Caco-2 (cell line): ENCODE results near the gene HELZ. TPM values are rescaled to one million over a fixed set of nuclear protein-coding genes. Genes with fewer than 3 reads are reported as not detected.
"Not testable (repeated sequence)": the region's sequence is repeated elsewhere in the genome, so short reads cannot be mapped to it uniquely, and the experiment has no call there.

Experiments used
- BruUV-seq: library from RNA; stranded (reverse); fragments of 400-500 nt; replicated peaks from 2 replicates; lab custom pipeline; 2021; lab: Mats Ljungman, UMichigan
- CTCF ChIA-PET: fragments of 300-600 bp; sonication (Branson Sonifier 250); formaldehyde crosslinking; loops from one replicate; lab custom pipeline; 2022; ENCODE audit warnings: antibody characterized with exemption; lab: Charles Lee
- POLR2A ChIA-PET: fragments of 300-600 bp; sonication (Branson Sonifier 250); formaldehyde crosslinking; loops from one replicate; lab custom pipeline; 2022; ENCODE audit warnings: antibody characterized with exemption; lab: Charles Lee
- DNase-seq, 2 experiments: peaks; one replicate each; pipeline versions ENCODE4 v3.0.0 to v3.0.0-alpha.2; 2020 to 2022
- H3K27me3 ChIP-seq: replicated peaks from 2 replicates; pipeline ENCODE4 v1.6.0; 2011; ENCODE audit warnings: low read length; ENCODE audit not compliant: control insufficient read depth, insufficient read depth
- H3K36me3 ChIP-seq: 2 replicates; pipeline ENCODE4 v1.5.1; 2011; ENCODE audit warnings: low read length; ENCODE audit not compliant: control insufficient read depth, insufficient read depth
- H3K4me1 ChIP-seq: fragments of 250-450 bp; sonication (Bioruptor Pico); 2 replicates; pipeline ENCODE4 v1.5.1; 2020; ENCODE audit warnings: mild to moderate bottlenecking
- H3K4me3 ChIP-seq: 2 replicates; pipeline ENCODE4 v1.5.1; 2011; ENCODE audit warnings: low read depth, mild to moderate bottlenecking, control low read depth, low read length
- H3K9me3 ChIP-seq: fragments of 250-450 bp; sonication (Bioruptor Pico); 2 replicates; pipeline ENCODE4 v1.5.1; 2020; ENCODE audit warnings: mild to moderate bottlenecking, moderate library complexity
- H3K27ac Mint-ChIP-seq: one replicate; pipeline ENCODE4 v1.8.0; 2022; ENCODE audit warnings: mixed read lengths; ENCODE audit not compliant: unreplicated experiment
- H3K27me3 Mint-ChIP-seq: one replicate; pipeline ENCODE4 v1.8.0; 2022; ENCODE audit warnings: mixed read lengths; ENCODE audit not compliant: insufficient read depth, unreplicated experiment
- H3K36me3 Mint-ChIP-seq: one replicate; pipeline ENCODE4 v1.8.0; 2022; ENCODE audit warnings: mild to moderate bottlenecking, mixed read lengths; ENCODE audit not compliant: insufficient read depth, unreplicated experiment
- H3K4me1 Mint-ChIP-seq: one replicate; pipeline ENCODE4 v1.8.0; 2022; ENCODE audit warnings: low read depth, mixed read lengths; ENCODE audit not compliant: unreplicated experiment
- H3K4me3 Mint-ChIP-seq: one replicate; pipeline ENCODE4 v1.8.0; 2022; ENCODE audit warnings: mild to moderate bottlenecking, moderate library complexity, mixed read lengths; ENCODE audit not compliant: unreplicated experiment
- H3K9me3 Mint-ChIP-seq: one replicate; pipeline ENCODE4 v1.8.0; 2022; ENCODE audit warnings: mixed read lengths; ENCODE audit not compliant: unreplicated experiment
- intact Hi-C: fragments of 100-400 bp; cut with micrococcal nuclease; formaldehyde crosslinking; loops from one replicate; pipeline ENCODE4 v1.10.0; 2022; ENCODE audit not compliant: unreplicated experiment
- total RNA-seq: library from RNA; stranded (reverse); gene quantifications from 2 replicates; pipeline ENCODE4 v1.2.3, GENCODE V29; 2022
- TF ChIP-seq, protein P1 (sequence below), 2 experiments: fragments of 200-600 bp in 1 of 2; IDR thresholded peaks; 1 replicate in 1 of 2; 2 replicates in 1 of 2; pipeline versions ENCODE4 v1.5.1 to v1.8.0; 2011 to 2022; ENCODE audit warnings: antibody characterized with exemption in 1 of 2, control low read depth in 1 of 2, inconsistent platforms in 1 of 2, low read depth in 1 of 2, low read length in 1 of 2, mild to moderate bottlenecking in 1 of 2, moderate library complexity in 1 of 2; ENCODE audit not compliant: insufficient read depth in 1 of 2, severe bottlenecking in 1 of 2, unreplicated experiment in 1 of 2

HELZ gene
- total RNA-seq, 1 experiment from 2014 or later = 63.8 TPM

GRCh38 chr17:67095803-67096202 is 149.2 kb downstream of the HELZ start:
- Histone ChIP-seq H3K4me3 (no peak overlapping the region), H3K27me3 (no peaks in the 10 kb centered on the region), H3K9me3 (no peaks in the 10 kb centered on the region), H3K36me3 (no peaks in the 10 kb centered on the region), H3K4me1 (peaks cover 5% of the 10 kb centered on the region)
- no peaks in the 10 kb centered on the region for H3K27me3 Mint-ChIP-seq
- peaks cover 6% of the 10 kb centered on the region for H3K4me1 Mint-ChIP-seq
- peaks cover 47% of the 10 kb centered on the region for H3K36me3 Mint-ChIP-seq
- no peak for DNase-seq
- H3K4me3 Mint-ChIP-seq = no peak overlapping the region
- TF ChIP-seq, protein P1, sequence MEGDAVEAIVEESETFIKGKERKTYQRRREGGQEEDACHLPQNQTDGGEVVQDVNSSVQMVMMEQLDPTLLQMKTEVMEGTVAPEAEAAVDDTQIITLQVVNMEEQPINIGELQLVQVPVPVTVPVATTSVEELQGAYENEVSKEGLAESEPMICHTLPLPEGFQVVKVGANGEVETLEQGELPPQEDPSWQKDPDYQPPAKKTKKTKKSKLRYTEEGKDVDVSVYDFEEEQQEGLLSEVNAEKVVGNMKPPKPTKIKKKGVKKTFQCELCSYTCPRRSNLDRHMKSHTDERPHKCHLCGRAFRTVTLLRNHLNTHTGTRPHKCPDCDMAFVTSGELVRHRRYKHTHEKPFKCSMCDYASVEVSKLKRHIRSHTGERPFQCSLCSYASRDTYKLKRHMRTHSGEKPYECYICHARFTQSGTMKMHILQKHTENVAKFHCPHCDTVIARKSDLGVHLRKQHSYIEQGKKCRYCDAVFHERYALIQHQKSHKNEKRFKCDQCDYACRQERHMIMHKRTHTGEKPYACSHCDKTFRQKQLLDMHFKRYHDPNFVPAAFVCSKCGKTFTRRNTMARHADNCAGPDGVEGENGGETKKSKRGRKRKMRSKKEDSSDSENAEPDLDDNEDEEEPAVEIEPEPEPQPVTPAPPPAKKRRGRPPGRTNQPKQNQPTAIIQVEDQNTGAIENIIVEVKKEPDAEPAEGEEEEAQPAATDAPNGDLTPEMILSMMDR (IDR thresholded peaks at IDR 0.05; ENCODE audit: insufficient read depth in 1 of 2, low read depth in 1 of 2, low read length in 1 of 2, severe bottlenecking in 1 of 2, unreplicated experiment in 1 of 2) = no peak
- H3K27ac Mint-ChIP-seq = no peak overlapping the region
- H3K9me3 Mint-ChIP-seq = no peaks in the 10 kb centered on the region
- intact Hi-C loops = no loop called here
- POLR2A ChIA-PET = no interaction called here
- BruUV-seq = no TSS peak
- CTCF ChIA-PET = no interaction called here

GRCh38 chr17:67095291-67095690 is 149.7 kb downstream of the HELZ start:
- BruUV-seq, H3K4me3 ChIP-seq, H3K27ac Mint-ChIP-seq, H3K4me3 Mint-ChIP-seq, H3K36me3 ChIP-seq, H3K4me1 Mint-ChIP-seq, POLR2A ChIA-PET, H3K27me3 ChIP-seq, H3K9me3 ChIP-seq, CTCF ChIA-PET, H3K9me3 Mint-ChIP-seq, intact Hi-C loops, H3K4me1 ChIP-seq, H3K27me3 Mint-ChIP-seq: not testable (repeated sequence)
- peaks cover 52% of the 10 kb centered on the region for H3K36me3 Mint-ChIP-seq
- DNase-seq = peak in 1 of 2 experiments; percentile 13

DNA sequence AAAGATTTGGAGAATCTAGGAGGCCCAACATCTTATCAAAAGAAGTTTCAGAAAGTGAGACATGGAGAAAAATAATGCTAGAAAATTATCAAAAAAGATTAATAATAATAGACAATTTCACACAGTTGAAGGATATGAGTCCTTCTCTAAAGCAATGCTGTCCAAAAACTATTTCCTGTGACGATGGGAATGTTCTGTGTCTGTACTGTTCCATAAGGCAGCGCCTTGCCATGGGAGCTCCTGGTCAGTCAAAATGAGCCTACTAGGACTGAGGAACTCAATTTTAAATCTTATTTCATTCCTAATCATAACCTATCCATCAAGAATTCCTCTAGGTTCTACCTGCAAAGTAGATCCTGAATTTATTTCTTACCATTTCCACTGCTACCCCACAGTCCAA is 151.6 kb downstream of the HELZ start:
- H3K27me3 Mint-ChIP-seq = no peaks in the 10 kb centered on the region
- H3K4me1 Mint-ChIP-seq = peaks cover 6% of the 10 kb centered on the region
- CTCF ChIA-PET = no interaction called here
- intact Hi-C loops = no loop called here
- Histone ChIP-seq H3K4me3 (no peak overlapping the region), H3K36me3 (no peaks in the 10 kb centered on the region), H3K27me3 (no peaks in the 10 kb centered on the region), H3K9me3 (no peaks in the 10 kb centered on the region), H3K4me1 (peaks cover 5% of the 10 kb centered on the region)
- no peak overlapping the region for H3K4me3 Mint-ChIP-seq
- TF ChIP-seq, protein P1 (IDR thresholded peaks at IDR 0.05; ENCODE audit: insufficient read depth in 1 of 2, low read depth in 1 of 2, low read length in 1 of 2, severe bottlenecking in 1 of 2, unreplicated experiment in 1 of 2) = no peak
- DNase-seq = no peak
- BruUV-seq = no TSS peak
- peaks cover 46% of the 10 kb centered on the region for H3K36me3 Mint-ChIP-seq
- H3K27ac Mint-ChIP-seq = no peak overlapping the region
- no peaks in the 10 kb centered on the region for H3K9me3 Mint-ChIP-seq
- POLR2A ChIA-PET = interaction anchor here (0.5 kb wide), 1 partner anchor 1457 kb away, joined by 6 read pairs; no protein-coding TSS in a partner anchor

GRCh38 chr17:67092710-67093109 is 152.3 kb downstream of the HELZ start:
- H3K36me3 ChIP-seq, H3K9me3 Mint-ChIP-seq, H3K27ac Mint-ChIP-seq, DNase-seq, H3K9me3 ChIP-seq, H3K4me1 ChIP-seq, H3K4me1 Mint-ChIP-seq, CTCF ChIA-PET, H3K27me3 ChIP-seq, BruUV-seq, H3K27me3 Mint-ChIP-seq, intact Hi-C loops, H3K4me3 ChIP-seq, H3K4me3 Mint-ChIP-seq: not testable (repeated sequence)
- POLR2A ChIA-PET = interaction anchor here (0.5 kb wide), 1 partner anchor 1456 kb away, joined by 6 read pairs; no protein-coding TSS in a partner anchor
- H3K36me3 Mint-ChIP-seq = peaks cover 50% of the 10 kb centered on the region
